ENCODE data around the gene IPO4. TPM values are rescaled to one million over a fixed set of nuclear protein-coding genes. Genes with fewer than 3 reads are reported as not detected.

IPO4 gene
- total and polyA plus RNA-seq, 10 of the 15 experiments (the other 5 are each of a cell fraction or from before 2014, with no cell fraction given): 7.8 to 139 (median 37.6) TPM

GRCh38 chr14:24141097-24141880 lies 47.3 kb downstream of the IPO4 start, which contains the start of gene EMC9 (continued):
- TF ChIP-seq ZNF592 (IDR thresholded peaks at IDR 0.05) (no peak), ZNF207 (IDR thresholded peaks at IDR 0.05; ENCODE audit: borderline replicate concordance) (no peak), HDAC2 (IDR thresholded peaks at IDR 0.05) (no peak), SMAD5 (IDR thresholded peaks at IDR 0.05; ENCODE audit: low read depth) (peak; percentile 58; the same call in 1 of the 2 replicates), NBN (IDR thresholded peaks at IDR 0.05) (peak; percentile 55; the same call in 1 of the 2 replicates), SREBF2 (IDR thresholded peaks at IDR 0.05; ENCODE audit: low read length) (no peak), BMI1 (IDR thresholded peaks at IDR 0.05; ENCODE audit: borderline replicate concordance) (no peak), CREM (IDR thresholded peaks at IDR 0.05; ENCODE audit: low read depth) (peak; percentile 47), RCOR1 (conservative IDR thresholded peaks at IDR 0.05; ENCODE audit: low read depth, low read length) (no peak), MTA2 (IDR thresholded peaks at IDR 0.05; ENCODE audit: low read depth) (0 out of 2 replicates have a peak, but pooled peaks have one; percentile 29), KAT2A (conservative IDR thresholded peaks at IDR 0.05; ENCODE audit: control insufficient read depth, low read depth, low read length) (no peak), RELA (IDR thresholded peaks at IDR 0.05; ENCODE audit: borderline replicate concordance, partially characterized antibody) (no peak), EZH2 (IDR thresholded peaks at IDR 0.05; ENCODE audit: borderline replicate concordance, control insufficient read depth, low read depth, low read length) (no peak), E4F1 (IDR thresholded peaks at IDR 0.05; ENCODE audit: borderline replicate concordance, partially characterized antibody) (peak; percentile 89), JUNB (IDR thresholded peaks at IDR 0.05) (no peak), TCF3 (IDR thresholded peaks at IDR 0.05; ENCODE audit: borderline replicate concordance, insufficient read depth, low read depth, low read length) (peak; percentile 79; the same call in 1 of the 2 replicates), SMC3 (IDR thresholded peaks at IDR 0.05; ENCODE audit: borderline replicate concordance, low read length) (no peak), PRDM15 (CRISPR knock-in tag; IDR thresholded peaks at IDR 0.05) (no peak), BCL11A (IDR thresholded peaks at IDR 0.05; ENCODE audit: low read depth, low read length) (no peak), RAD21 (IDR thresholded peaks at IDR 0.05; ENCODE audit: insufficient read depth, low read depth, low read length) (no peak), ZNF274 (IDR thresholded peaks at IDR 0.05; ENCODE audit: insufficient read depth, insufficient read length) (no peak), RBBP5 (conservative IDR thresholded peaks at IDR 0.05) (no peak)

Measured in GM12878 (cell line).